ENCODE data around the gene SLC6A1.

The SLC6A1 gene

GRCh38 chr3:11035757-11036505 is 43.4 kb downstream of the SLC6A1 start:
- no peak overlapping the region for H3K9ac ChIP-seq (ENCODE audit: low read length)
- H3K79me2 ChIP-seq (ENCODE audit: insufficient read depth, low read length): no peaks in the 10 kb centered on the region
- H3K27ac ChIP-seq (ENCODE audit: low read depth, low read length, poor library complexity, severe bottlenecking): no peak overlapping the region
- H3K4me3 ChIP-seq (ENCODE audit: low read depth, low read length, poor library complexity, severe bottlenecking): no peak overlapping the region
- no peak overlapping the region for H2AFZ ChIP-seq (ENCODE audit: low read length)
- H4K20me1 ChIP-seq (ENCODE audit: insufficient read depth, low read length): no peaks in the 10 kb centered on the region
- no peak overlapping the region for H3K4me2 ChIP-seq (ENCODE audit: low read length)
- H3F3A ChIP-seq (ENCODE audit: insufficient read depth, low read length): no peaks in the 10 kb centered on the region
- TF ChIP-seq EZH2 (IDR thresholded peaks at IDR 0.05; ENCODE audit: borderline replicate concordance, low read length) (no peak), CTCF (IDR thresholded peaks at IDR 0.05; ENCODE audit: low read length) (no peak)
- no peaks in the 10 kb centered on the region for H3K9me2 ChIP-seq (ENCODE audit: low read depth, low read length)
- H3K36me3 ChIP-seq (ENCODE audit: insufficient read depth, low read length): no peaks in the 10 kb centered on the region
- H3K27me3 ChIP-seq (ENCODE audit: insufficient read depth, low read length): no peaks in the 10 kb centered on the region; the same call in 1 of the 2 replicates
- no peaks in the 10 kb centered on the region for H3K9me3 ChIP-seq (ENCODE audit: low read length)
- no peaks in the 10 kb centered on the region for H3K4me1 ChIP-seq (ENCODE audit: insufficient read depth, low read length, severe bottlenecking)

DNA sequence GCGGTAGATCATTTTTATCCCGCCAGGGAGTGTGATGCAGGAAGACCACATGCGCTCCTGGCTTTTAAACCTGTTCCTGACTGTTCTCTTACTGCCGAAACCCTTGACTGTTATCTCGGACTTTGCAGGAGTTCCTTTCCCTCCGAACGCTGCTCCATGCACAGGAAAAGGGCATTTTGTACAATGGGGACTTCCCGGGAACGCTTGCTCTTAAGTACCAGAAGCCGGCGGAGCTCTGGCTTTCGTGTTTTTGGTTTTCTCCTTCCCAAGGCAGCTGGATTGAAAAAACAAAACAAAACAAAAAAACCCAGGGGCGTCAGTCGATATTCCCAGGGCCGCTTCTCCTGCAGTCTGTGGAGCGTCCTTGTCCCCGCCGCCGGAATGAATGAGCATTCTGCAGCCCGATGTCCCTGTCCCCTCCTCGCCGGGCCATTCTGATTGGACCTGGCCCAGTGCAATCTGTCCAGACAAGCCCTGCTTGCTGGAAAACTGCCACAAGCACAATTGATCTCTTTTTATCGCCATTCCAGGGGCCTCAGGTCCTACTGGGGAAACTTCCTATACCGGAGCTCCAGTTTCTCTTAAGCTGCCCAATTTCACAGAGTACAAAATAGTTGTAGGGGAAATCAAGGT is 44.8 kb downstream of the SLC6A1 start:
- no peaks in the 10 kb centered on the region for H3K9me2 ChIP-seq (ENCODE audit: low read depth, low read length)
- H3K4me1 ChIP-seq (ENCODE audit: insufficient read depth, low read length, severe bottlenecking): no peaks in the 10 kb centered on the region
- H3K27ac ChIP-seq (ENCODE audit: low read depth, low read length, poor library complexity, severe bottlenecking): no peak overlapping the region
- no peaks in the 10 kb centered on the region; the same call in 1 of the 2 replicates for H3K27me3 ChIP-seq (ENCODE audit: insufficient read depth, low read length)
- no peak overlapping the region for H3K4me3 ChIP-seq (ENCODE audit: low read depth, low read length, poor library complexity, severe bottlenecking)
- no peak overlapping the region for H3K4me2 ChIP-seq (ENCODE audit: low read length)
- TF ChIP-seq CTCF (IDR thresholded peaks at IDR 0.05; ENCODE audit: low read length) (no peak), EZH2 (IDR thresholded peaks at IDR 0.05; ENCODE audit: borderline replicate concordance, low read length) (no peak)
- H3K9ac ChIP-seq (ENCODE audit: low read length): no peak overlapping the region
- H3K9me3 ChIP-seq (ENCODE audit: low read length): no peaks in the 10 kb centered on the region
- H3K36me3 ChIP-seq (ENCODE audit: insufficient read depth, low read length): no peaks in the 10 kb centered on the region
- no peak overlapping the region for H2AFZ ChIP-seq (ENCODE audit: low read length)
- H3K79me2 ChIP-seq (ENCODE audit: insufficient read depth, low read length): no peaks in the 10 kb centered on the region
- no peaks in the 10 kb centered on the region for H4K20me1 ChIP-seq (ENCODE audit: insufficient read depth, low read length)
- no peaks in the 10 kb centered on the region for H3F3A ChIP-seq (ENCODE audit: insufficient read depth, low read length)

DNA sequence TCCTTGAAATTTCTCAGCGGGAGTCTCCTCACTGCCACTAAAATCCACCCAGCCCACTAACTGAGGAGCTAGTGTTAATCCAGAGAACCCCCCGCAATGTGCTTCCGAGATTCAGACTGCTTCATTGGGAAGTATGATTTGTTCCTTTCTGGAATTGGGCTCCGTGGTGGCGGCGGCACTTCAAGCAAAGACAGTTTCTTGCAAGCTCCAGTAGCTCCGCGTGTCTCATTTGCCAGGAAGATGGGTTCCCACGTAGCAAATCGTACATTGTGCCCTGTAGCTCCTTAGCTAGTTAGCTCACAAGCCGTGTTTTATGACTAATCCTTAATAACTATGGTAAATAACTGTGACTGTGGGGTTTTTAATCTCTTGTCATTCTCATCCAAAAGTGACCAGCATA is 45.4 kb downstream of the SLC6A1 start:
- Histone ChIP-seq H2AFZ (ENCODE audit: low read length) (no peak overlapping the region), H4K20me1 (ENCODE audit: insufficient read depth, low read length) (no peaks in the 10 kb centered on the region), H3K9me3 (ENCODE audit: low read length) (no peaks in the 10 kb centered on the region), H3F3A (ENCODE audit: insufficient read depth, low read length) (no peaks in the 10 kb centered on the region), H3K79me2 (ENCODE audit: insufficient read depth, low read length) (no peaks in the 10 kb centered on the region), H3K27ac (ENCODE audit: low read depth, low read length, poor library complexity, severe bottlenecking) (no peak overlapping the region), H3K9ac (ENCODE audit: low read length) (no peak overlapping the region), H3K9me2 (ENCODE audit: low read depth, low read length) (no peaks in the 10 kb centered on the region), H3K4me3 (ENCODE audit: low read depth, low read length, poor library complexity, severe bottlenecking) (no peak overlapping the region), H3K36me3 (ENCODE audit: insufficient read depth, low read length) (no peaks in the 10 kb centered on the region), H3K4me2 (ENCODE audit: low read length) (no peak overlapping the region), H3K4me1 (ENCODE audit: insufficient read depth, low read length, severe bottlenecking) (no peaks in the 10 kb centered on the region), H3K27me3 (ENCODE audit: insufficient read depth, low read length) (no peaks in the 10 kb centered on the region; the same call in 1 of the 2 replicates)
- TF ChIP-seq CTCF (IDR thresholded peaks at IDR 0.05; ENCODE audit: low read length): no peak
- TF ChIP-seq EZH2 (IDR thresholded peaks at IDR 0.05; ENCODE audit: borderline replicate concordance, low read length): no peak

Measured in OCI-LY1 (cell line).